Endothelial cell of umbilical vein (primary cell): ENCODE data around the gene CUX1. TPM values are rescaled to one million over a fixed set of nuclear protein-coding genes. Genes with fewer than 3 reads are reported as not detected.

Source experiments
- BruUV-seq: library from RNA; stranded (reverse); fragments of 400-500 nt; replicated peaks from 2 replicates; lab custom pipeline; 2021; lab: Mats Ljungman, UMichigan
- CTCF ChIA-PET: fragments of 300-600, 350-600 bp; sonication (Branson Sonifier 250); formaldehyde crosslinking; loops from one replicate; lab custom pipeline; 2021; ENCODE audit warnings: antibody characterized with exemption, inconsistent platforms; lab: Charles Lee
- POLR2A ChIA-PET: fragments of 300-600, 350-600 bp; sonication (Branson Sonifier 250); formaldehyde crosslinking; loops from one replicate; lab custom pipeline; 2021; ENCODE audit warnings: antibody characterized with exemption, inconsistent platforms; lab: Charles Lee
- DNase-seq: peaks from one replicate; pipeline ENCODE4 v3.0.0-alpha.2; 2011; ENCODE audit warnings: low read depth, low spot score
- FAIRE-seq: peaks from 2 replicates; lab custom pipeline; 2011; peaks lifted over from hg19 to GRCh38; lab: Jason Lieb, UNC
- H2AFZ ChIP-seq: 2 replicates; pipeline ENCODE4 v1.6.0; 2012; ENCODE audit warnings: low read depth, low read length, control low read depth, inconsistent platforms
- H3K27ac ChIP-seq: 2 replicates; pipeline ENCODE4 v1.5.1; 2011; ENCODE audit warnings: low read depth, mild to moderate bottlenecking, control low read depth, low read length, moderate library complexity; ENCODE audit not compliant: insufficient read depth
- H3K27me3 ChIP-seq, 2 experiments: 2 replicates each; pipeline versions ENCODE4 v1.6.0 to v1.6.1; 2011; ENCODE audit warnings: low read length in 2 of 2, mixed read lengths in 1 of 2; ENCODE audit not compliant: control insufficient read depth in 2 of 2, insufficient read depth in 2 of 2
- H3K36me3 ChIP-seq, 2 experiments: 2 replicates in 1 of 2; 3 replicates in 1 of 2; pipeline ENCODE4 v1.5.1; 2011; ENCODE audit warnings: low read length in 2 of 2, mild to moderate bottlenecking in 1 of 2, moderate library complexity in 1 of 2; ENCODE audit not compliant: control insufficient read depth in 2 of 2, insufficient read depth in 2 of 2; ENCODE audit errors: extremely low read depth in 1 of 2
- H3K4me1 ChIP-seq: 3 replicates; pipeline ENCODE4 v1.5.1; 2011; ENCODE audit warnings: mild to moderate bottlenecking, low read length; ENCODE audit not compliant: control insufficient read depth, insufficient read depth; ENCODE audit errors: extremely low read depth
- H3K4me2 ChIP-seq: 2 replicates; pipeline ENCODE4 v1.6.1; 2011; ENCODE audit warnings: low read length, control low read depth, mixed read lengths; ENCODE audit not compliant: insufficient read depth
- H3K4me3 ChIP-seq, 3 experiments: fragments of 200-600 bp in 1 of 3; sonication (generic), shearing (Covaris generic) in 1 of 3; replicated peaks in 1 of 3; 2 replicates each; pipeline ENCODE4 v1.5.1; 2011 to 2016; ENCODE audit warnings: control low read depth in 3 of 3, low read length in 3 of 3, mild to moderate bottlenecking in 2 of 3, inconsistent platforms in 1 of 3, low read depth in 1 of 3, moderate library complexity in 1 of 3; ENCODE audit not compliant: insufficient read depth in 1 of 3
- H3K79me2 ChIP-seq: 2 replicates; pipeline ENCODE4 v1.6.0; 2012; ENCODE audit warnings: low read length, inconsistent platforms; ENCODE audit not compliant: control insufficient read depth, insufficient read depth
- H3K9ac ChIP-seq: replicated peaks from 2 replicates; pipeline ENCODE3; 2011; ENCODE audit warnings: low read length, control low read depth; ENCODE audit not compliant: insufficient read depth; ENCODE audit errors: extremely low read depth
- H3K9me1 ChIP-seq: replicated peaks from 3 replicates; pipeline ENCODE4 v1.6.0; 2011; ENCODE audit warnings: mild to moderate bottlenecking, low read length; ENCODE audit not compliant: control insufficient read depth, insufficient read depth; ENCODE audit errors: extremely low read depth
- H3K9me3 ChIP-seq: replicated peaks from 2 replicates; pipeline ENCODE4 v1.5.1; 2012; ENCODE audit warnings: low read length, inconsistent platforms; ENCODE audit not compliant: control insufficient read depth, insufficient read depth
- H4K20me1 ChIP-seq: replicated peaks from 2 replicates; pipeline ENCODE3; 2011; ENCODE audit warnings: mild to moderate bottlenecking, low read length; ENCODE audit not compliant: control insufficient read depth, insufficient read depth; ENCODE audit errors: extremely low read depth
- CTCF ChIP-seq, 2 donors: IDR thresholded peaks; 1 replicate in 1 of 2; 2 replicates in 1 of 2; pipeline ENCODE4 v1.5.1; 2011; ENCODE audit warnings: low read length in 2 of 2, mild to moderate bottlenecking in 2 of 2, moderate library complexity in 2 of 2, control low read depth in 1 of 2, inconsistent platforms in 1 of 2, low read depth in 1 of 2; ENCODE audit not compliant: insufficient read depth in 1 of 2; ENCODE audit errors: extremely low read depth in 1 of 2
- EZH2 ChIP-seq: IDR thresholded peaks from 2 replicates; pipeline ENCODE4 v1.6.1; 2012; ENCODE audit warnings: borderline replicate concordance, low read depth, mild to moderate bottlenecking, moderate library complexity, low read length, inconsistent platforms; ENCODE audit not compliant: severe bottlenecking
- FOS ChIP-seq: IDR thresholded peaks from 2 replicates; pipeline ENCODE4 v1.6.1; 2011; ENCODE audit warnings: mild to moderate bottlenecking, low read length, moderate library complexity, borderline replicate concordance; ENCODE audit not compliant: insufficient read depth
- GATA2 ChIP-seq: IDR thresholded peaks from 2 replicates; pipeline ENCODE4 v1.7.0; 2011; ENCODE audit warnings: low read depth, mild to moderate bottlenecking, moderate library complexity, mixed read lengths, low read length; ENCODE audit not compliant: insufficient read length, insufficient read depth
- JUN ChIP-seq: IDR thresholded peaks from 2 replicates; pipeline ENCODE4 v1.6.1; 2011; ENCODE audit warnings: borderline replicate concordance, low read depth; ENCODE audit not compliant: insufficient read length, insufficient read depth
- MAX ChIP-seq: IDR thresholded peaks from 2 replicates; pipeline ENCODE4 v1.6.1; 2011; ENCODE audit not compliant: insufficient read depth, insufficient read length
- MYC ChIP-seq: IDR thresholded peaks from one replicate; pipeline ENCODE4 v1.6.1; 2011; ENCODE audit warnings: mild to moderate bottlenecking, low read depth, low read length
- POLR2A ChIP-seq: IDR thresholded peaks from 2 replicates; pipeline ENCODE4 v1.6.1; 2012; ENCODE audit warnings: low read depth, mild to moderate bottlenecking, control low read depth, low read length
- POLR2AphosphoS5 ChIP-seq: IDR thresholded peaks from 2 replicates; pipeline ENCODE4 v1.6.1; 2012; ENCODE audit warnings: low read depth, mild to moderate bottlenecking, control low read depth, low read length, moderate library complexity; ENCODE audit not compliant: insufficient read depth
- dilution Hi-C: fragments of 300-500 bp; cut with MboI; formaldehyde crosslinking; loops from one replicate; pipeline ENCODE4 v1.15.0; 2019; ENCODE audit warnings: low sequenced_read_pairs; ENCODE audit not compliant: extremely low pct_ligation_motif_present
- intact Hi-C: fragments of 100-400 bp; cut with micrococcal nuclease; formaldehyde crosslinking; loops from one replicate; pipeline ENCODE4 v1.10.0; 2022
- polyA plus RNA-seq, 4 experiments: library from polyadenylated mRNA; depleted of rRNA in 3 of 4; stranded (reverse) in 3 of 4; unstranded in 1 of 4; fragments of >200 nt; gene quantifications; 2 replicates each; pipeline versions ENCODE4 v1.2.1 to v1.2.3, GENCODE V29; 2011 to 2012; ENCODE audit warnings: missing spikeins in 1 of 4
- total RNA-seq: library from RNA; stranded (reverse); gene quantifications from 2 replicates; pipeline ENCODE4 v1.2.3, GENCODE V29; 2021

Gene CUX1
- total and polyA plus RNA-seq, 2 donors (not counting 3 experiments of a cell fraction or from before 2014, with no cell fraction given) = 13.8 to 49.8 TPM

GRCh38 chr7:102082693-102083368 is 265.4 kb downstream of the CUX1 start:
- dilution Hi-C loops (no loop called here), intact Hi-C loops (no loop called here)
- Histone ChIP-seq H3K9me3 (no peaks in the 10 kb centered on the region), H3K9ac (no peak overlapping the region), H2AFZ (no peak overlapping the region), H3K4me3 (no peak overlapping the region), H3K79me2 (no peaks in the 10 kb centered on the region), H3K27me3 (no peaks in the 10 kb centered on the region), H3K4me2 (no peak overlapping the region), H3K27ac (no peak overlapping the region), H3K36me3 (no peaks in the 10 kb centered on the region), H3K9me1 (no peaks in the 10 kb centered on the region), H4K20me1 (no peaks in the 10 kb centered on the region), H3K4me1 (no peaks in the 10 kb centered on the region)
- DNase-seq (no peak), FAIRE-seq (peak; percentile 63)
- ChIA-PET CTCF (no interaction called here), POLR2A (interaction anchor here (1.2 kb wide), 1 partner anchor 12 kb away, joined by 3 read pairs; no protein-coding TSS in a partner anchor)
- no TSS peak for BruUV-seq
- TF ChIP-seq FOS (no peak), POLR2A (no peak), MYC (no peak)

- ChIA-PET POLR2A (no interaction called here), CTCF (no interaction called here)
- FAIRE-seq (peak; percentile 15), DNase-seq (no peak)
- no peaks in the 10 kb centered on the region for H3K9me1 ChIP-seq
- no peaks in the 10 kb centered on the region for H3K9me3 ChIP-seq
- TF ChIP-seq POLR2A (no peak), POLR2AphosphoS5 (no peak), MAX (no peak), MYC (no peak), JUN (no peak), EZH2 (no peak), CTCF (IDR thresholded peaks at IDR 0.05; ENCODE audit: extremely low read depth in 1 of 2, insufficient read depth in 1 of 2, low read depth in 1 of 2, low read length in 2 of 2) (no peak), GATA2 (no peak), FOS (no peak)
- no peak overlapping the region for H3K4me3 ChIP-seq
- no peak overlapping the region for H3K27ac ChIP-seq
- H3K36me3 ChIP-seq = no peaks in the 10 kb centered on the region
- dilution Hi-C loops (no loop called here), intact Hi-C loops (no loop called here)
- no peaks in the 10 kb centered on the region for H3K79me2 ChIP-seq
- no peak overlapping the region for H3K9ac ChIP-seq
- no peaks in the 10 kb centered on the region for H4K20me1 ChIP-seq
- no peaks in the 10 kb centered on the region for H3K27me3 ChIP-seq
- no peak overlapping the region for H2AFZ ChIP-seq
- no TSS peak for BruUV-seq
- no peaks in the 10 kb centered on the region for H3K4me1 ChIP-seq
- no peak overlapping the region for H3K4me2 ChIP-seq
Observed at GRCh38 chr7:102085218-102085772, 267.9 kb downstream of the CUX1 start.
